Measurements from ENCODE around the gene STARD13. TPM values are rescaled to one million over a fixed set of nuclear protein-coding genes. Genes with fewer than 3 reads are reported as not detected.
A peak's percentile ranks its signal among the peaks of the same experiment; 100 is the strongest.

STARD13 gene, protein sequence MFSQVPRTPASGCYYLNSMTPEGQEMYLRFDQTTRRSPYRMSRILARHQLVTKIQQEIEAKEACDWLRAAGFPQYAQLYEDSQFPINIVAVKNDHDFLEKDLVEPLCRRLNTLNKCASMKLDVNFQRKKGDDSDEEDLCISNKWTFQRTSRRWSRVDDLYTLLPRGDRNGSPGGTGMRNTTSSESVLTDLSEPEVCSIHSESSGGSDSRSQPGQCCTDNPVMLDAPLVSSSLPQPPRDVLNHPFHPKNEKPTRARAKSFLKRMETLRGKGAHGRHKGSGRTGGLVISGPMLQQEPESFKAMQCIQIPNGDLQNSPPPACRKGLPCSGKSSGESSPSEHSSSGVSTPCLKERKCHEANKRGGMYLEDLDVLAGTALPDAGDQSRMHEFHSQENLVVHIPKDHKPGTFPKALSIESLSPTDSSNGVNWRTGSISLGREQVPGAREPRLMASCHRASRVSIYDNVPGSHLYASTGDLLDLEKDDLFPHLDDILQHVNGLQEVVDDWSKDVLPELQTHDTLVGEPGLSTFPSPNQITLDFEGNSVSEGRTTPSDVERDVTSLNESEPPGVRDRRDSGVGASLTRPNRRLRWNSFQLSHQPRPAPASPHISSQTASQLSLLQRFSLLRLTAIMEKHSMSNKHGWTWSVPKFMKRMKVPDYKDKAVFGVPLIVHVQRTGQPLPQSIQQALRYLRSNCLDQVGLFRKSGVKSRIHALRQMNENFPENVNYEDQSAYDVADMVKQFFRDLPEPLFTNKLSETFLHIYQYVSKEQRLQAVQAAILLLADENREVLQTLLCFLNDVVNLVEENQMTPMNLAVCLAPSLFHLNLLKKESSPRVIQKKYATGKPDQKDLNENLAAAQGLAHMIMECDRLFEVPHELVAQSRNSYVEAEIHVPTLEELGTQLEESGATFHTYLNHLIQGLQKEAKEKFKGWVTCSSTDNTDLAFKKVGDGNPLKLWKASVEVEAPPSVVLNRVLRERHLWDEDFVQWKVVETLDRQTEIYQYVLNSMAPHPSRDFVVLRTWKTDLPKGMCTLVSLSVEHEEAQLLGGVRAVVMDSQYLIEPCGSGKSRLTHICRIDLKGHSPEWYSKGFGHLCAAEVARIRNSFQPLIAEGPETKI
- 1.1 and 2.3 TPM in 2 replicates for total RNA-seq (2014; rRNA removed; shearing (Covaris generic))

DNA sequence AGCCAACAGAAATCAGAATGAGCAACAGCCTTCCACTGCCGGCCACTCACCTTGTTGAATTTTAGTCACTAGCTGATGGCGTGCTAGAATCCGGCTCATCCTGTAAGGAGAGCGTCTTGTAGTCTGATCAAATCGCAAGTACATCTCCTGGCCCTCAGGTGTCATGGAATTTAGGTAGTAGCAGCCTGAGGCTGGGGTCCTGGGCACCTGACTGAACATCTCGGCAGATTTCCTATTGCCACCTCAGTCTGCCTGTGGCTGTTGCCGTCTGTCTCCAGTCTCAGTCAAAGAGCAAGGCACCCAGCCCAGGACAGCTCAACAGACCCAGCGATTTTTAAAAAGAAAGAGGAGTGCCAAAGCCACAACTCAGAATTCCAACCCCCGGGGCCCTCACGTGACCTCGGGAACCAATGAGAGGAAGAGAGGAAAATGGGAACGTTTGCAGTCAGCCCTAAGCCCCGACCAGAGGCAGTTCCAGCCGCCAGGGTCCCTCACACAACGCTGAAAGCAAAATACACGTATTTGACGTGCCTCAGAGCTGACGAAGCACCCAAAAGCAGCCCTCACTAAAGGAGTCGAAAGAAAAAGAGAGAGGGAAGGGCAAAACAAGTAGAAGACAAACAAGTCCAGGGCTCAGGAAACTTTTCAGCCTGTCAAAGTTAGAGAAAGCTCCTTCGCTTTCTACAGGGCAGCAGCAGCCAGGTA is at the start of gene STARD13:
STARD13 (minus strand) TSS at position 336 of the 705 bp plus-strand sequence; CDS start at position 219, 117 bp downstream.
- DNase-seq (ENCODE audit: low spot score) = peak; percentile 93

GRCh38 chr13:33334831-33335230 is 49.3 kb upstream of the STARD13 start:
- no peak for DNase-seq (ENCODE audit: low spot score)

DNA sequence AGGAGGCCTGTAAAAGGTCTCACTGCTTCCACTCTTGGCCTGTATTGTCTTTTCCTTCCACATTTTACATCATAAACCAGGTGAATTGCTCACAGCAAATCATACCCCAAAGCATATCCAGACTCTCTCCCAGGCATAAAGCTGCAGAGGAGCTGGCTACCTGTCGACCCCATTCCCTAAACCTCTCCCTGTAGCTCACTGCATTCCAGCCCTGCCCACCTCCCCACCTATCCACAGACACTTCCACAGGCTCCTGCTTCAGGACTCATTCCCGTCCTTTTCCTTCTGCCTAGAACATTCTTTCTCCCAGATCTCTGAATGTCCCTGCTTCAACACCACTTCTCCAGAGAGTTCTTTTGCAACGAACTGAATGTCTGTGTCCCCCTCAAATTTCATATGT is 46.4 kb upstream of the STARD13 start:
- DNase-seq (ENCODE audit: low spot score) = no peak

- no peak for DNase-seq (ENCODE audit: low spot score)
These were observed 44.9 kb upstream of the STARD13 start for GRCh38 chr13:33330483-33330882.

DNA sequence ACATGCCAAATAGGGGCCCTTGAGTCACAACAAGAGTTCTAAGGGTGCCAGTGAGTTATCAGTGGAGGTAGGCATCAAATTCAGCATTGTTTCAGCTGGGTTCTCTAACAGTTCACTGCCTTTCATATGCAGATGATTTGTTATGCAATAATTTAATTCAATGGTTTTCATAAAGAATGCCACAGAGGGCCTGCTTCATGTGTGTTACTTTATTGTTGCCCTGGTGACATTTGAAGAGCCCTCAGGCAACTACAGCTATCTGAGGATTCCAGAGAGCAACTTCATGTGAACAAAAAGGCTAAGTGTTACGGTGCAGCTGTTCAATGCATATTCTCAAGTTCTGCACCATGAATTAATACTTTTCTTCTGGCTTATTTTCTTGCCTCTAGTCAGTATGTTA is 43.1 kb upstream of the STARD13 start:
- DNase-seq (ENCODE audit: low spot score) = no peak

DNA sequence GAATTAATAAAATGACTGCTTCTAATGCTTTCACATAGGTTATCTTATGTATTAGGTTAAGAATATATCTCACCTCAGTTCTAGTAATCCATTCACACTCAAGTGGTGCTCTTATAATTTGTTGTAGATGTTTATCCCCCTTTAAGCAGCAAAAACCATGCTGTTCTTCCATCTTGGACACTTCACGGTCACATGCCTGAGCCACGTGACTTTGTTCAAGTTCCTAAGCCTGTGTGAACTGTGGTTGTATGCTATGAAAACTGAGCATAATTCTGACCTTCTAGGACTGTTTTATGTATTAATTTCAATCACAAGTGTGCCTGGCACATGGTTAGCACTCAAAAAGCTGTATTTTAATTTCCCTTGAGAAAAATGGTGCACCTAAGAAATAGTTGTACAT is 41.2 kb upstream of the STARD13 start:
- no peak for DNase-seq (ENCODE audit: low spot score)

DNA sequence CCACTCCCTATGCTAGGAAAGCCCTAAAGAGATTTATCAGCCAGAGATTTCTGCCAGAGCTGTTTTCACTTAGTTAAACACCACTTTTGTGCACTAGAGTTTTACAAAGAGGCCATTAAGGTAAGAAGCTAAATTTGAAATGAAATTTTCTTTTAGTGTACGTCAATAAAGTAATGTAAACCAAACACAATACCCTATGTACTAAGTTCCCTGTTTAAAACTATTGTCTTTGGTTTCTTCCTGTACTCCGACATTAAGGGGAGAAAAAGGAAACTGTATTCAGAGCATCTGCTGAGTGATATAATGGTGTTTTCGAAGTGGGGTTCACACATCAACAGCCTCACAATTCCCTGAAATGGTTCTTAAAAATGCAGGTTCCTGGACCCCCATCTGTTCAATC is 40.7 kb upstream of the STARD13 start:
- DNase-seq (ENCODE audit: low spot score) = no peak

DNA sequence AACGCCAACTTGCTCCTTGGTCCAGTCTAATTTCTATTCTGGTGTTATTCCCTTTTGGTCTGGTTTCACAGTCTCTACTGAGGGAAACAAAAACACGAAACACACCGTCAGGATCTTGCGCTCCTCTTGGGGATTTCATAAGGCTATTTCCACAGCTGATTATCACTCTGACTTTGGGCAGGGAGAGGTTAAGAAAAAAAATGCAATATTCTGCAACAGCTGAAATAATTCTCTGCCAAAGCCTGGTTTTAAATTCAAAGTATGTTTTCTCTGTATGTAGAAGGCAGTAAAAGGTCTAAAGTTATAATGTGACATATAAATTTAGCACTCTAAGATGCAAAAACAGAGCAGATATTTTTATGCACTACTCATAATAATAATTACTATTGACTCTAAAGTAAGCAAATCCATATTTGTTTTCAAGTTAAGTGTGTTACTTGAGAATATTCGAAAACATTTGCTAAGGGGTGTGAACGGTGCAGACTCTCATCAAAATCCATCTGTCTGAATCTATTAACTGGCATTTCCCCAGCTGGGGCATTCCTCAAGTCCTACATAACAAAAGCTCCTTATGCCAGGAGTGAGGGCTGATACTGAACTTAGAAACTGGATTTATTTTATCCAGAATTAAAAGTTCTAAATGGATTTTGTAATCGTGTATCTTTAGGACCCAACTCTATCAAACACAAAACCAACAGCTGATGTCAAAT is 38.4 kb upstream of the STARD13 start:
- DNase-seq (ENCODE audit: low spot score) = no peak

GRCh38 chr13:33322965-33323668 is 37.6 kb upstream of the STARD13 start:
- no peak for DNase-seq (ENCODE audit: low spot score)

- DNase-seq (ENCODE audit: low spot score) = no peak
These were observed 36.9 kb upstream of the STARD13 start for GRCh38 chr13:33322543-33322809.

GRCh38 chr13:33321686-33322542 is 36.4 kb upstream of the STARD13 start:
- DNase-seq (ENCODE audit: low spot score) = no peak

- DNase-seq (ENCODE audit: low spot score) = no peak
These were observed 34.3 kb upstream of the STARD13 start for GRCh38 chr13:33319859-33320258.

DNA sequence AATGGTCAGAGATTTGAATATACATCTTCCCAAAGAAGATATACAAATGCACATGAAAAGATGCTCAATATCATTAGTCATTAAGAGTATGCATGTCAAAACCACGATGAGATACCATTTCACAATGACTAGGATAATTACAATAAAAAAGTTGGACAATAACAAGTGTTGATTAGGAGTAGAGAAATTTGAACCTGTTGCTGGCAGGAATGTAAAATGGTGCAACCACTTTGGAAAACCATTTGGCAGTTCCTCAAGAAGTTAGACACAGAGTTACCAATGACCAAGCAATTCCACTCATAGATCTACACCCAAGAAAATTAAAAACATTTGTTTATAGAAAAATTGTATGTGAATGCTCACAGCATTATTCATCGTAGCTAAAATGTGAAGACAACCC is 33.2 kb upstream of the STARD13 start:
- DNase-seq (ENCODE audit: low spot score) = no peak

- no peak for DNase-seq (ENCODE audit: low spot score)
These were observed 32.5 kb upstream of the STARD13 start for GRCh38 chr13:33318037-33318436.

- no peak for DNase-seq (ENCODE audit: low spot score)
These were observed 31.3 kb upstream of the STARD13 start for GRCh38 chr13:33316890-33317289.

DNA sequence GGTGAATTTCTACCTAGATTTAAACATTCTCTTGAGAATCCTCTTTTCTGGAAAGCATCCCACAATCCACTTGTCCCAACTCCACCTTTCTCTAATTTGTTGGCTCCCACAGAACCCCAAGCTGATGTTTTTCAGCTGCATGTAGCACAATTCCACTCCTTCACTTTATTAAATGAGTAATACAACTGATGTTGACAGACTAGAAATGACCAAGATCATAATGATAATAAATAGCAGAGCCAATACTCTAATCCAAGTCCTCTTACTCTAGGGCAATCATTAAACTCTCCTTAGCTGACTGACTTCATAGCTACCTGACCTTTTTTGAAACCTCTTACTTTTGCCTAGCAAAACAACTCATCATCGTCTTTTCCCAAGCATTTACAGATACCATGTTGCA is 27.9 kb upstream of the STARD13 start:
- no peak for DNase-seq (ENCODE audit: low spot score)

DNA sequence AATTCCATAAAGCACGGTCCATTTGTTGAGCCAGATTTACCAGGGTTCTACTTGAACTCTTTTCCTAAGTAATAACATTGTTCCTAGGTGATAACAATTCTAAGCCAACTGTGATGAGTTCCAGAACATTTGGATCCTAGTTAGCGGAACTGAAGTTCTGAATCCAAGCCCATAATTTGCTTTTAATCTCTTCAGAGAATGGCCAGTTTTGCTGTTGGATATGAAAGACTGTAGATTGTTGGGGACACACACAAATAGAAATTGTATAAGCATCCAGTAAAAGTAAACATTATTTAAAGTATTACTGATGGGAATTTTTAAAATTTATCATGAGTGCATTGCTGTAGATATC is 27.3 kb upstream of the STARD13 start:
- no peak for DNase-seq (ENCODE audit: low spot score)

DNA sequence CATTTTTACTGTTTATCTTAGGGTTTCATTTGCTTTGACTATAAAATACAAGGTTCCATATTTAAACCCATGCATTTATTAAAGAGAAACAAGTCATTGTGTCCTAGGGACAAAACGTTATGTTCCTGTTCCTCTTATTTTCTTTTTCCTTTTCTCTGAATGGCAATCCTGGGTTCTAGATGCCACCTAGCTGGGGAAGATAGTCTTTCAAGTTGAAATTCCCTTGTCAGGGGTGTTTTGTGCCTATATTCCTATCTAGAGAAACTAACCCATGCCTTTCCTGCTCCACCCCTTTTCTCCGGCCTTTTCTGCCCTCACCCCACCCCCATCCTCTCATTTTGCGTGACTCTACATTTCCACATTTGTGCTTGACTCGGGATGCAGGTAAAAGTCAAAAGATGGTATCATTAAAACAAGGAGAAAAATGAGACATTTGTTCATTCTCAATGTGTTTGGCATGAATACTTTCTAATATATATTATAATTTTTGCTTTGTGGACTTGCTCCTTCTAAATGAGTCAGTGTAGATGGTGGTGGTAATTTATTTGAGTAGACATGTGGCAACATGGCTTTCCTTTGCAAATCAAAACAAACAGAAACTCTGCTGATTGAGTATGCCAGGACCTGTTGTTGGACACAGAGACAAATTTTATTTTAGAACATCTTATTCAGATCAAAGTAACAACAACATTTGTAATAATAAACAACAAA is 26.8 kb upstream of the STARD13 start:
- peak; percentile 38 for DNase-seq (ENCODE audit: low spot score)

DNA sequence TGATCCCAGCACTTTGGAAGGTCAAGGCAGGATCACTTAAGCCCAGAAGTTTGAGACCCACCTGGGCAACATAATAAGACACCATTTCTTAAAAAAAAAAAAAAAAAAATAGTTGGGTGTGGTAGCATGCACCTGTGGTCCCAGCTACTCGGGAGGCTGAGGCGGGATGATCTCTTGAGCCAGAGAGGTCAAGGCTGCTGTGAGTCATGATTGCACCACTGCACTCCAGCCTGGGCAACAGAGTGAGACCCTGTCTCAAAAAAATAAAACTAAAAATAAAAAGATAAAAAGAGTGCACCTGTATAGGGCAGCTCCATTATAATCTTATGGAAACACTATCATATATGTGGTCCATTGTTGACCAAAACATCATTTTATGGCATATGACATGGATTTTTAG is 25.5 kb upstream of the STARD13 start:
- DNase-seq (ENCODE audit: low spot score) = no peak
